GM19025 (cell line): ENCODE results near the gene MINK1.
A peak's percentile ranks its signal among the peaks of the same experiment; 100 is the strongest.
"Not testable (repeated sequence)": the region's sequence is repeated elsewhere in the genome, so short reads cannot be mapped to it uniquely, and the experiment has no call there.

Experiments used
- ATAC-seq: cut with Tn5 transposase; IDR thresholded peaks from one replicate; pipeline ENCODE4 v1.9.1; 2021; ENCODE audit warnings: mild to moderate bottlenecking, low read depth, moderate library complexity; ENCODE audit not compliant: unreplicated experiment

Gene MINK1

DNA sequence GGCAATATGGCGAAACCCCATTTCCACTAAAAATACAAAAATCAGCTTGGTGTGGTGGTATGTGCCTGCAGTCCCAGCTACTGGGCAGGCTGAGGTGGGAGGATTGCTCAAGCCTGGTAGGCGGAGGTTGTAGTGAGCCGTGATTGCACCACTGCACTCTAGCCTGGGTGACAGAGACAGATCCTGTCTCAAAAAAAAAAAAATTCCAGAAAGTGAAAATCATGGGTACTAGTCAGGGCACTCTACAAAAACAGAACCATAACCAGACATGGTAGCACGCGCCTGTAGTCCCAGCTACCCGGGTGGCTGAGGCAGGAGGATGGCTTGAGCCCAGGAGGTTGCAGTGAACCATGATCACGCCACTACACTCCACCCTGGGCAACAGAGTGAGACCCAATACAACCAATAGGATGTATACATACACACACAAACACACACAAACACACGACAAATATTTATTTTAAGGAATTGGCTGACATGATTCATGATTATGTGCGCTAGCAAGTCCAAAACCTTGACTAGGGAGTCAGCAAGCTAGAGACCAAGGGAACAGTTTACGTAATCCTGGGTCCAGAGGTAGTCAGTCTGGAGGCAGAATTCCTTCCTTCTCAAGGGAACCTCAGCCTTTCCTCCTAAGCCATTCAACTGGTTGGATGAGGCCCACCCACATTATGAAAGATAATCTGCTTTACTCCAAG is 87.4 kb downstream of the MINK1 start:
- no peak for ATAC-seq

DNA sequence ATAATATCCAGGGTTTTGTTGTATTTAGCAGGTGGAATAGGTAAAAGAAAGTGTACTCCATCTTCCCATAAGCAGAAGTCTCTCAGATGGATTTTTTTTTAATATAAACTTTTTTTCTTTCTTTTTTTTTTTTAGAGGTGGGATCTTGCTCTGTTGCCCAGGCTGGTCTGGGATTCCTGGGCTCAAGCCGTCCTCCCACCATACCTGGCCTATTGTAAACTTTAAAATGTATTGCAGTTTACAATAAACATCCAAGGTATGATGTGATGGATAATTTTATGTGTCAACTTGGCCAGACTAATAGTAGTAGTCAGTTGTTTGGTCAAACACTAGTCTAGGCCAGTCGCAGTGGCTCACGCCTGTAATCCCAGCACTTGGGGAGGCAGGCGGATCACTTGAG is 88.2 kb downstream of the MINK1 start:
- ATAC-seq = no peak

DNA sequence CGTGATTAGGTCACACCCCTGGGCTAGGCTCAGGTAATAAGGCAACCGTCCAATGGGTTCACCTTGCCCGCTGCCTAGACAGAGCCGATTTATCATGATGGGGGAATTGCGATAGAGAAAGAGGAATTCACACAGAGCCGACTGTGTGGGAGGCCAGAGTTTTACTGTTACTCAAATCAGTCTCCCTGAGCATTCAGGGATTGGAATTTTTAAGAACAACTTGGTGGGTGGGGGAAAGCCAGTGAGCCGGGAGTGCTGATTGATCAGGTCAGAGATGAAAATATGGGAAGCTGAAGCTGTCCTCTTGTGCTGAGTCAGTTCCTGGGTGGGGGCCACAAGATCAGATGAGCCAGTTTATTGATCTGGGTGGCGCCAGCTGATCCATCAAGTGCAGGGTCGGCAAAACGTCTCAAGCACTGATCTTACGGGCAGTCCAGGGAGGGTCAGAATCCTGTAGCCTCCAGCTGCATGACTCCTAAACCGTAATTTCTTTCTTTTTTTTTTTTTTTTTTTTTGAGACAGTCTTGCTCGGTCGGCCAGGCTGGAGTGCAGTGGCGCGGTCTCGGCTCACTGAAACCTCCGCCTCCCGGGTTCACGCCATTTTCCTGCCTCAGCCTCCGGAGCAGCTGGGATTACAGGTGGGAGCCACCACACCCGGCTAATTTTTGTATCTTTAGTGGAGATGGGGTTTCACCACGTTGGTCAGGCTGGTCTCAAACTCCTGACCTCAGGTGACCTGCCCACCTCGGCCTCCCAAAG is 93.6 kb downstream of the MINK1 start:
- not testable (repeated sequence) for ATAC-seq

GRCh38 chr17:4928881-4929280 is 95.7 kb downstream of the MINK1 start:
- no peak for ATAC-seq

GRCh38 chr17:4931963-4932362 is 98.8 kb downstream of the MINK1 start, which contains the start of gene GP1BA:
Gene GP1BA, plus strand, starts transcription at chr17:4932277. Its CDS starts 328 bp downstream, at chr17:4932605.
- no peak for ATAC-seq

DNA sequence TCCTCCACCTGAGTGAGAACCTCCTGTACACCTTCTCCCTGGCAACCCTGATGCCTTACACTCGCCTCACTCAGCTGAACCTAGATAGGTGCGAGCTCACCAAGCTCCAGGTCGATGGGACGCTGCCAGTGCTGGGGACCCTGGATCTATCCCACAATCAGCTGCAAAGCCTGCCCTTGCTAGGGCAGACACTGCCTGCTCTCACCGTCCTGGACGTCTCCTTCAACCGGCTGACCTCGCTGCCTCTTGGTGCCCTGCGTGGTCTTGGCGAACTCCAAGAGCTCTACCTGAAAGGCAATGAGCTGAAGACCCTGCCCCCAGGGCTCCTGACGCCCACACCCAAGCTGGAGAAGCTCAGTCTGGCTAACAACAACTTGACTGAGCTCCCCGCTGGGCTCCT is 99.6 kb downstream of the MINK1 start:
- no peak for ATAC-seq

DNA sequence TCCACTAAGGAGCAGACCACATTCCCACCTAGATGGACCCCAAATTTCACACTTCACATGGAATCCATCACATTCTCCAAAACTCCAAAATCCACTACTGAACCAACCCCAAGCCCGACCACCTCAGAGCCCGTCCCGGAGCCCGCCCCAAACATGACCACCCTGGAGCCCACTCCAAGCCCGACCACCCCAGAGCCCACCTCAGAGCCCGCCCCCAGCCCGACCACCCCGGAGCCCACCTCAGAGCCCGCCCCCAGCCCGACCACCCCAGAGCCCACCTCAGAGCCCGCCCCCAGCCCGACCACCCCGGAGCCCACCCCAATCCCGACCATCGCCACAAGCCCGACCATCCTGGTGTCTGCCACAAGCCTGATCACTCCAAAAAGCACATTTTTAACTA is 100.5 kb downstream of the MINK1 start:
- ATAC-seq = no peak

GRCh38 chr17:4934173-4934979 is 101.2 kb downstream of the MINK1 start:
- ATAC-seq = no peak

- no peak for ATAC-seq
Measured at GRCh38 chr17:4935650-4936049, 102.5 kb downstream of the MINK1 start.

DNA sequence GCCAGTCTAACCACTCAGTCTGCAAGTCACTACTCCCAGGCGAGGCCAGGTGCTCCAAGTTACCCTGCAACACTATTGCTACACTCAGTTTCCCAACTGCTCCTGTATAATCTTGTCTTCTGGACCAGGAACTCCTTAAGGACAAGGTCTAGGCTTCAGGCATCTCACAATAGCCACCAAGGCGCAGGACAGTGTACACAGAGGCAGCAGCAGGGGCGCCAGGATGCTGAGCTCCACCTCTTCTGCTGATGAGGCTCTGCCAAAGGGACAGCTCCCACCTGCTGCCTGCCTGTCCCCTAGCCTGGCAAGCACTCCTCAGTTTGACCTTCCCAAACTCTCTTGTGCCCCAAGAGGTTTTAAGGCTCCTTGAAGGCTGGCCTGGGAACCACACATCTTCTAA is 103.3 kb downstream of the MINK1 start:
- ATAC-seq = no peak

- no peak for ATAC-seq
Measured at GRCh38 chr17:4937553-4937952, 104.4 kb downstream of the MINK1 start.

- ATAC-seq = no peak
Measured at GRCh38 chr17:4938069-4938491, 104.9 kb downstream of the MINK1 start.

GRCh38 chr17:4938688-4939545 is 105.8 kb downstream of the MINK1 start:
- ATAC-seq = no peak

DNA sequence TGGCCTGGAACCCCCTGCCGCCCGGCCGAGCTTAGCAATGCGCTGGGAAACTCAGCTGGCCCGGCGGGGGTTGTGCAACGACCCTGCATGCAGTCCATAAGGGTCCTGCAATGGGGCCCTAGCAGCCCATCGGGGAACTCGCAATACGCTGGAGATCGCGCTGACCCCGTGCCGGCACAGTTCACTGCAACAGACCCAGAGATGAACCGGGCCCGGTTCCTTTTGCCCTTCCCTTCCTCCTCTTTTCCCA is 106.3 kb downstream of the MINK1 start:
- ATAC-seq = no peak

- ATAC-seq = peak; percentile 84
Measured at GRCh38 chr17:4939796-4940554, 106.8 kb downstream of the MINK1 start, which contains the start of the genes RNF167 and SLC25A11. Gene RNF167, plus strand, starts transcription at chr17:4940268. Its CDS starts 642 bp downstream, at chr17:4940910. Gene SLC25A11, minus strand, starts transcription at chr17:4940046. Its CDS starts 136 bp downstream, at chr17:4939910.

GRCh38 chr17:4940555-4941318 is 107.6 kb downstream of the MINK1 start:
- no peak for ATAC-seq

GRCh38 chr17:4941319-4941610 is 108.1 kb downstream of the MINK1 start:
- no peak for ATAC-seq

- ATAC-seq = no peak
Measured at GRCh38 chr17:4942760-4943508, 109.8 kb downstream of the MINK1 start.
